ENCODE results near the gene ATP6V1F.

The ATP6V1F gene

GRCh38 chr7:128862571-128863432 lies at the start of gene ATP6V1F:
Gene ATP6V1F, plus strand, starts transcription at chr7:128862856. Its CDS starts 49 bp downstream, at chr7:128862905.
- Mint-ChIP-seq H3K9me3 (no peaks in the 10 kb centered on the region), H3K4me3 (peak within 1 kb of the TSS; percentile 90), H3K4me1 (peaks cover 40% of the 10 kb centered on the region), H3K36me3 (peaks cover 30% of the 10 kb centered on the region), H3K27ac (peak within 1 kb of the TSS; percentile 94)
- DNase-seq (ENCODE audit: low spot score in 2 of 2) (peak; percentile 99 to 100), ATAC-seq (peak; percentile 92)

- Mint-ChIP-seq H3K9me3 (no peaks in the 10 kb centered on the region), H3K4me3 (no peak overlapping the region)
Observed at GRCh38 chr7:128814499-128814898, 48.2 kb upstream of the ATP6V1F start.

GRCh38 chr7:128815289-128815942 lies 47.2 kb upstream of the ATP6V1F start:
- H3K9me3 Mint-ChIP-seq = no peaks in the 10 kb centered on the region
- H3K27ac Mint-ChIP-seq = peak overlapping the region; percentile 9
- H3K4me3 Mint-ChIP-seq = no peak overlapping the region

More at GRCh38 chr7:128814499-128814898, 48.2 kb upstream of the ATP6V1F start:
- DNase-seq (ENCODE audit: low spot score in 2 of 2) (no peak), ATAC-seq (no peak)
- H3K27ac Mint-ChIP-seq = peak overlapping the region; percentile 9
- no peaks in the 10 kb centered on the region for H3K36me3 Mint-ChIP-seq
- peaks cover 5% of the 10 kb centered on the region for H3K4me1 Mint-ChIP-seq

GRCh38 chr7:128818694-128819093 lies 44.0 kb upstream of the ATP6V1F start:
- Mint-ChIP-seq H3K9me3 (no peaks in the 10 kb centered on the region), H3K4me1 (peaks cover 5% of the 10 kb centered on the region), H3K36me3 (no peaks in the 10 kb centered on the region), H3K27ac (no peak overlapping the region), H3K4me3 (no peak overlapping the region)
- ATAC-seq (no peak), DNase-seq (ENCODE audit: low spot score in 2 of 2) (no peak)

More at GRCh38 chr7:128815289-128815942, 47.2 kb upstream of the ATP6V1F start:
- no peak for ATAC-seq
- DNase-seq (ENCODE audit: low spot score in 2 of 2) = no peak
- peaks cover 5% of the 10 kb centered on the region for H3K4me1 Mint-ChIP-seq
- no peaks in the 10 kb centered on the region for H3K36me3 Mint-ChIP-seq

- Mint-ChIP-seq H3K4me3 (no peak overlapping the region), H3K9me3 (no peaks in the 10 kb centered on the region), H3K4me1 (no peaks in the 10 kb centered on the region), H3K36me3 (no peaks in the 10 kb centered on the region), H3K27ac (no peak overlapping the region)
- DNase-seq (ENCODE audit: low spot score in 2 of 2) = no peak
- ATAC-seq = no peak
Observed at GRCh38 chr7:128821724-128822123, 40.9 kb upstream of the ATP6V1F start.

GRCh38 chr7:128826512-128826911 lies 36.1 kb upstream of the ATP6V1F start:
- Mint-ChIP-seq H3K9me3 (no peaks in the 10 kb centered on the region), H3K36me3 (no peaks in the 10 kb centered on the region), H3K4me1 (peaks cover 18% of the 10 kb centered on the region), H3K4me3 (no peak overlapping the region), H3K27ac (no peak overlapping the region)
- no peak for DNase-seq (ENCODE audit: low spot score in 2 of 2)
- no peak for ATAC-seq

- no peaks in the 10 kb centered on the region for H3K9me3 Mint-ChIP-seq
- H3K4me1 Mint-ChIP-seq = peaks cover 21% of the 10 kb centered on the region
- no peak overlapping the region for H3K4me3 Mint-ChIP-seq
- no peak overlapping the region for H3K27ac Mint-ChIP-seq
- no peaks in the 10 kb centered on the region for H3K36me3 Mint-ChIP-seq
- ATAC-seq (no peak), DNase-seq (ENCODE audit: low spot score in 2 of 2) (no peak)
Observed at GRCh38 chr7:128826916-128827247, 35.8 kb upstream of the ATP6V1F start.

GRCh38 chr7:128827248-128827958 lies 35.3 kb upstream of the ATP6V1F start:
- peaks cover 21% of the 10 kb centered on the region for H3K4me1 Mint-ChIP-seq
- no peaks in the 10 kb centered on the region for H3K36me3 Mint-ChIP-seq
- H3K9me3 Mint-ChIP-seq = no peaks in the 10 kb centered on the region
- H3K4me3 Mint-ChIP-seq = no peak overlapping the region
- ATAC-seq = no peak
- DNase-seq (ENCODE audit: low spot score in 2 of 2) = no peak
- no peak overlapping the region for H3K27ac Mint-ChIP-seq

GRCh38 chr7:128827971-128828711 lies 34.5 kb upstream of the ATP6V1F start:
- Mint-ChIP-seq H3K36me3 (no peaks in the 10 kb centered on the region), H3K9me3 (no peaks in the 10 kb centered on the region), H3K27ac (no peak overlapping the region), H3K4me3 (no peak overlapping the region), H3K4me1 (peaks cover 21% of the 10 kb centered on the region)
- DNase-seq (ENCODE audit: low spot score in 2 of 2) (no peak), ATAC-seq (no peak)

- no peak for ATAC-seq
- peak overlapping the region; percentile 67 for H3K4me3 Mint-ChIP-seq
- H3K9me3 Mint-ChIP-seq = no peaks in the 10 kb centered on the region
- no peak overlapping the region for H3K27ac Mint-ChIP-seq
- H3K36me3 Mint-ChIP-seq = no peaks in the 10 kb centered on the region
- DNase-seq (ENCODE audit: low spot score in 2 of 2) = no peak
- H3K4me1 Mint-ChIP-seq = peaks cover 21% of the 10 kb centered on the region
Observed at GRCh38 chr7:128829391-128830166, 33.1 kb upstream of the ATP6V1F start.

GRCh38 chr7:128830231-128831177 lies 32.2 kb upstream of the ATP6V1F start, which contains the start of gene FLNC:
Gene FLNC, plus strand, starts transcription at chr7:128830406. Its CDS starts 232 bp downstream, at chr7:128830638.
- H3K9me3 Mint-ChIP-seq = no peaks in the 10 kb centered on the region
- no peak within 1 kb of the TSS for H3K27ac Mint-ChIP-seq
- H3K4me1 Mint-ChIP-seq = peaks cover 21% of the 10 kb centered on the region
- H3K4me3 Mint-ChIP-seq = peak within 1 kb of the TSS; percentile 67
- ATAC-seq (peak; percentile 64), DNase-seq (ENCODE audit: low spot score in 2 of 2) (no peak)
- H3K36me3 Mint-ChIP-seq = no peaks in the 10 kb centered on the region

- H3K4me1 Mint-ChIP-seq = peaks cover 21% of the 10 kb centered on the region
- H3K9me3 Mint-ChIP-seq = no peaks in the 10 kb centered on the region
- no peaks in the 10 kb centered on the region for H3K36me3 Mint-ChIP-seq
- H3K27ac Mint-ChIP-seq = no peak overlapping the region
- ATAC-seq (peak; percentile 3), DNase-seq (ENCODE audit: low spot score in 2 of 2) (no peak)
- peak overlapping the region; percentile 67 for H3K4me3 Mint-ChIP-seq
Observed at GRCh38 chr7:128831178-128831993, 31.3 kb upstream of the ATP6V1F start.

Measured in stimulated activated effector memory CD8-positive, alpha-beta T cell treated with anti-CD3 and anti-CD28 coated beads, Interleukin-12 subunit alpha, Interleukin-12 subunit beta, amount 100 ng/mL, for 72 hours (primary cell).